HCT116 (cell line): ENCODE data around the gene PCBP3. TPM values are rescaled to one million over a fixed set of nuclear protein-coding genes. Genes with fewer than 3 reads are reported as not detected.
"Not testable (repeated sequence)": the region's sequence is repeated elsewhere in the genome, so short reads cannot be mapped to it uniquely, and the experiment has no call there.

Experiments
- ATAC-seq: fragments of 200-7000 bp; cut with Tn5 transposase; 2 replicates; pipeline ENCODE4 v1.9.1; 2020; ENCODE audit warnings: mild to moderate bottlenecking, moderate library complexity
- BruUV-seq: library from RNA; stranded (reverse); fragments of 400-500 nt; replicated peaks from 2 replicates; lab custom pipeline; 2021; lab: Mats Ljungman, UMichigan
- CTCF ChIA-PET: fragments of 300-600 bp; sonication (Branson Sonifier 250); formaldehyde crosslinking; loops from one replicate; lab custom pipeline; 2021; ENCODE audit warnings: antibody characterized with exemption; lab: Charles Lee
- POLR2A ChIA-PET: fragments of 300-600, 350-600 bp; sonication (Branson Sonifier 250); formaldehyde crosslinking; loops from one replicate; lab custom pipeline; 2021; ENCODE audit warnings: antibody characterized with exemption; lab: Charles Lee
- RAD21 ChIA-PET, 2 experiments: fragments of 300-600 bp; sonication (Branson Sonifier 250); formaldehyde crosslinking; loops; one replicate each; lab custom pipeline; 2023; ENCODE audit warnings: low total read pairs in 2 of 2; ENCODE audit not compliant: uncharacterized antibody in 2 of 2, unreplicated experiment in 2 of 2, low non-redundant PET in 1 of 2; lab: Charles Lee
- DNase-seq: peaks from one replicate; pipeline ENCODE4 v3.0.0-alpha.2; 2010; ENCODE audit warnings: low read depth, low spot score
- H2AFZ ChIP-seq: fragments of 200-600 bp; shearing (Covaris generic), sonication (generic); 2 replicates; pipeline ENCODE4 v1.6.1; 2017; ENCODE audit warnings: low read depth, mixed run types, mixed read lengths, antibody characterized with exemption, low read length; ENCODE audit not compliant: poor library complexity, severe bottlenecking
- H3K27ac ChIP-seq: 2 replicates; pipeline ENCODE4 v1.5.1; 2012; ENCODE audit warnings: low read depth, low read length
- H3K27me3 ChIP-seq: fragments of 200-600 bp; sonication (generic); 2 replicates; pipeline ENCODE4 v1.6.1; 2016; ENCODE audit warnings: mixed run types, low read length, mixed read lengths; ENCODE audit not compliant: insufficient read depth
- H3K36me3 ChIP-seq, 2 experiments: fragments of 200-500 bp in 1 of 2; fragments of 200-600 bp in 1 of 2; sonication (Bioruptor generic) in 1 of 2; sonication (generic) in 1 of 2; 2 replicates each; pipeline versions ENCODE4 v1.5.1 to v1.6.1; 2014 to 2016; ENCODE audit warnings: low read length in 2 of 2, inconsistent platforms in 1 of 2, mixed read lengths in 1 of 2, mixed run types in 1 of 2; ENCODE audit not compliant: insufficient read depth in 2 of 2, control insufficient read depth in 1 of 2
- H3K4me1 ChIP-seq, 2 experiments: fragments of 200-600 bp in 1 of 2; sonication (generic) in 1 of 2; 2 replicates each; pipeline versions ENCODE4 v1.5.1 to v1.6.1; 2012 to 2017; ENCODE audit warnings: low read length in 2 of 2, inconsistent platforms in 1 of 2, mild to moderate bottlenecking in 1 of 2, mixed read lengths in 1 of 2, mixed run types in 1 of 2, moderate library complexity in 1 of 2; ENCODE audit not compliant: insufficient read depth in 2 of 2, control insufficient read depth in 1 of 2
- H3K4me2 ChIP-seq: fragments of 200-600 bp; sonication (generic); 2 replicates; pipeline ENCODE4 v1.6.1; 2017; ENCODE audit warnings: mixed run types, low read length, mixed read lengths
- H3K4me3 ChIP-seq, 2 experiments: fragments of 200-600 bp in 1 of 2; sonication (generic) in 1 of 2; replicated peaks in 1 of 2; 2 replicates each; pipeline ENCODE4 v1.5.1; 2011 to 2016; ENCODE audit warnings: low read length in 2 of 2, control low read depth in 1 of 2, low read depth in 1 of 2, mild to moderate bottlenecking in 1 of 2, mixed read lengths in 1 of 2, mixed run types in 1 of 2
- H3K79me2 ChIP-seq: fragments of 200-600 bp; sonication (generic); 2 replicates; pipeline ENCODE4 v1.6.1; 2017; ENCODE audit warnings: mild to moderate bottlenecking, mixed run types, low read length, moderate library complexity, mixed read lengths; ENCODE audit not compliant: insufficient read depth
- H3K9ac ChIP-seq: fragments of 200-600 bp; sonication (generic); 2 replicates; pipeline ENCODE4 v1.6.1; 2016; ENCODE audit warnings: low read length, mixed read lengths
- H3K9me2 ChIP-seq: fragments of 200-600 bp; sonication (generic), shearing (Covaris generic); 2 replicates; pipeline ENCODE4 v1.6.1; 2017; ENCODE audit warnings: mixed run types, mild to moderate bottlenecking, moderate library complexity; ENCODE audit not compliant: insufficient read depth
- H3K9me3 ChIP-seq, 2 experiments: fragments of 200-500 bp in 1 of 2; fragments of 200-600 bp in 1 of 2; sonication (Bioruptor generic) in 1 of 2; sonication (generic) in 1 of 2; 2 replicates each; pipeline ENCODE4 v1.6.1; 2014 to 2017; ENCODE audit warnings: low read length in 2 of 2, mixed read lengths in 2 of 2, inconsistent platforms in 1 of 2, low read depth in 1 of 2, mild to moderate bottlenecking in 1 of 2, mixed run types in 1 of 2, moderate library complexity in 1 of 2; ENCODE audit not compliant: control insufficient read depth in 1 of 2, insufficient read depth in 1 of 2
- H4K20me1 ChIP-seq: fragments of 200-600 bp; sonication (generic), shearing (Covaris generic); 2 replicates; pipeline ENCODE4 v1.6.1; 2017; ENCODE audit warnings: mixed run types, mild to moderate bottlenecking, moderate library complexity; ENCODE audit not compliant: insufficient read depth
- ATF3 ChIP-seq: IDR thresholded peaks from 2 replicates; pipeline ENCODE4 v1.6.1; 2012
- EZH2 ChIP-seq: fragments of 200-600 bp; sonication (generic); IDR thresholded peaks from 2 replicates; pipeline ENCODE4 v1.6.1; 2017; ENCODE audit warnings: antibody characterized with exemption, mixed run types
- EZH2phosphoT487 ChIP-seq: fragments of 200-600 bp; IDR thresholded peaks from 2 replicates; pipeline ENCODE4 v1.6.1; 2018; ENCODE audit warnings: antibody characterized with exemption, borderline replicate concordance
- JUND ChIP-seq: IDR thresholded peaks from 2 replicates; pipeline ENCODE4 v1.6.1; 2012
- POLR2AphosphoS5 ChIP-seq: IDR thresholded peaks from 2 replicates; pipeline ENCODE4 v1.6.1; 2011; ENCODE audit warnings: mild to moderate bottlenecking, low read depth, low read length, moderate library complexity
- RAD21 ChIP-seq: IDR thresholded peaks from 2 replicates; pipeline ENCODE4 v1.6.1; 2012; ENCODE audit warnings: low read depth, mild to moderate bottlenecking
- SIN3A ChIP-seq: IDR thresholded peaks from 2 replicates; pipeline ENCODE4 v1.6.1; 2012; ENCODE audit warnings: low read depth
- TCF7L2 ChIP-seq: IDR thresholded peaks from 2 replicates; pipeline ENCODE4 v1.7.0; 2011; ENCODE audit warnings: borderline replicate concordance, inconsistent platforms; ENCODE audit not compliant: insufficient read depth, insufficient read length; ENCODE audit errors: extremely low read depth
- ZFX ChIP-seq: fragments of 450-650 bp; IDR thresholded peaks from 2 replicates; pipeline ENCODE4 v1.6.1; 2017
- ZNF274 ChIP-seq: fragments of 200-500 bp; sonication (Bioruptor generic); IDR thresholded peaks from 2 replicates; pipeline ENCODE4 v1.6.1; 2014; ENCODE audit warnings: mild to moderate bottlenecking, low read depth, low read length, inconsistent platforms
- intact Hi-C: fragments of 100-400 bp; cut with micrococcal nuclease; formaldehyde crosslinking; loops from 2 replicates; pipeline ENCODE4 v1.10.0; 2022
- total RNA-seq: library from RNA; stranded (reverse); gene quantifications from one replicate; pipeline ENCODE4 v1.2.1, GENCODE V29; 2021; ENCODE audit not compliant: unreplicated experiment
- TF ChIP-seq, protein P1 (sequence below): IDR thresholded peaks from 2 replicates; pipeline ENCODE4 v1.6.1; 2012
- TF ChIP-seq, protein P2 (sequence below): IDR thresholded peaks from 2 replicates; pipeline ENCODE4 v1.6.1; 2011; ENCODE audit warnings: mild to moderate bottlenecking, low read length, moderate library complexity; ENCODE audit not compliant: insufficient replicate concordance; ENCODE audit errors: extremely low read depth
- TF ChIP-seq, protein P3 (sequence below), 3 experiments: fragments of 200-600 bp in 1 of 3; sonication (generic) in 1 of 3; IDR thresholded peaks in 2 of 3; conservative IDR thresholded peaks in 1 of 3; 2 replicates each; pipeline ENCODE4 v1.5.1; 2012 to 2017; ENCODE audit warnings: low read depth in 2 of 3, low read length in 2 of 3, antibody characterized with exemption in 1 of 3, borderline replicate concordance in 1 of 3, control low read depth in 1 of 3, mild to moderate bottlenecking in 1 of 3, mixed read lengths in 1 of 3, mixed run types in 1 of 3, moderate library complexity in 1 of 3; ENCODE audit not compliant: insufficient read depth in 1 of 3

The PCBP3 gene
- total RNA-seq, 1 experiment from 2014 or later, result 3.1 TPM

DNA sequence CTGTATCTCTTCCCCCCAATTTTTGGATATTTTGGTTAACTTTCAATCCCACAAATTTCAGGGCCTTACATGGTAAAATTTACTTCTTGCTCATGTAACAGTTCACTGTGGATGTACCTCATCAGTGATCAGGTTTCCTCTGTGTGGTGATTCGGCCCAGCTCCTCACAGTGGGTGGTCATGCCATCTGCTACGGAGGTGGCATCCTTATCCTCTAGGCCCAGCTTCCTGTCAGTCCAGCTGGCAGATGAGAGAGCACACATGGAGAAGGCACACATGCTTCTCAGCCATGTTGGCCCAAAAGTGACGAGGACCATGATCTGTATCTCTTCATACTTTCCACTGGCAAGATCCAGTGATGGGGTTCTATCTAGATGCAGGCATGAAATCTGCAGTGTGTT lies 27.2 kb downstream of the PCBP3 start:
- Histone ChIP-seq H3K27me3 (peaks cover 17% of the 10 kb centered on the region; the same call in 1 of the 2 replicates), H3K27ac (no peak overlapping the region), H3K4me3 (no peak overlapping the region), H3K9me2 (no peaks in the 10 kb centered on the region), H4K20me1 (no peaks in the 10 kb centered on the region), H3K9me3 (0 out of 4 replicates have a peak, but pooled peaks cover 0 to under 1% of the 10 kb centered on the region in 2 experiments), H3K36me3 (no peaks in the 10 kb centered on the region), H2AFZ (no peak overlapping the region), H3K4me1 (no peaks in the 10 kb centered on the region), H3K79me2 (no peaks in the 10 kb centered on the region), H3K4me2 (no peak overlapping the region), H3K9ac (no peak overlapping the region)
- no peak for ATAC-seq
- TF ChIP-seq, protein P1, sequence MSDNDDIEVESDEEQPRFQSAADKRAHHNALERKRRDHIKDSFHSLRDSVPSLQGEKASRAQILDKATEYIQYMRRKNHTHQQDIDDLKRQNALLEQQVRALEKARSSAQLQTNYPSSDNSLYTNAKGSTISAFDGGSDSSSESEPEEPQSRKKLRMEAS, result no peak
- TF ChIP-seq EZH2 (no peak), RAD21 (no peak), EZH2phosphoT487 (no peak), JUND (no peak), POLR2AphosphoS5 (no peak), ATF3 (no peak), ZNF274 (no peak), SIN3A (no peak), ZFX (no peak), TCF7L2 (no peak)
- TF ChIP-seq, protein P2, sequence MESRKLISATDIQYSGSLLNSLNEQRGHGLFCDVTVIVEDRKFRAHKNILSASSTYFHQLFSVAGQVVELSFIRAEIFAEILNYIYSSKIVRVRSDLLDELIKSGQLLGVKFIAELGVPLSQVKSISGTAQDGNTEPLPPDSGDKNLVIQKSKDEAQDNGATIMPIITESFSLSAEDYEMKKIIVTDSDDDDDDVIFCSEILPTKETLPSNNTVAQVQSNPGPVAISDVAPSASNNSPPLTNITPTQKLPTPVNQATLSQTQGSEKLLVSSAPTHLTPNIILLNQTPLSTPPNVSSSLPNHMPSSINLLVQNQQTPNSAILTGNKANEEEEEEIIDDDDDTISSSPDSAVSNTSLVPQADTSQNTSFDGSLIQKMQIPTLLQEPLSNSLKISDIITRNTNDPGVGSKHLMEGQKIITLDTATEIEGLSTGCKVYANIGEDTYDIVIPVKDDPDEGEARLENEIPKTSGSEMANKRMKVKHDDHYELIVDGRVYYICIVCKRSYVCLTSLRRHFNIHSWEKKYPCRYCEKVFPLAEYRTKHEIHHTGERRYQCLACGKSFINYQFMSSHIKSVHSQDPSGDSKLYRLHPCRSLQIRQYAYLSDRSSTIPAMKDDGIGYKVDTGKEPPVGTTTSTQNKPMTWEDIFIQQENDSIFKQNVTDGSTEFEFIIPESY, result no peak
- TF ChIP-seq, protein P3, sequence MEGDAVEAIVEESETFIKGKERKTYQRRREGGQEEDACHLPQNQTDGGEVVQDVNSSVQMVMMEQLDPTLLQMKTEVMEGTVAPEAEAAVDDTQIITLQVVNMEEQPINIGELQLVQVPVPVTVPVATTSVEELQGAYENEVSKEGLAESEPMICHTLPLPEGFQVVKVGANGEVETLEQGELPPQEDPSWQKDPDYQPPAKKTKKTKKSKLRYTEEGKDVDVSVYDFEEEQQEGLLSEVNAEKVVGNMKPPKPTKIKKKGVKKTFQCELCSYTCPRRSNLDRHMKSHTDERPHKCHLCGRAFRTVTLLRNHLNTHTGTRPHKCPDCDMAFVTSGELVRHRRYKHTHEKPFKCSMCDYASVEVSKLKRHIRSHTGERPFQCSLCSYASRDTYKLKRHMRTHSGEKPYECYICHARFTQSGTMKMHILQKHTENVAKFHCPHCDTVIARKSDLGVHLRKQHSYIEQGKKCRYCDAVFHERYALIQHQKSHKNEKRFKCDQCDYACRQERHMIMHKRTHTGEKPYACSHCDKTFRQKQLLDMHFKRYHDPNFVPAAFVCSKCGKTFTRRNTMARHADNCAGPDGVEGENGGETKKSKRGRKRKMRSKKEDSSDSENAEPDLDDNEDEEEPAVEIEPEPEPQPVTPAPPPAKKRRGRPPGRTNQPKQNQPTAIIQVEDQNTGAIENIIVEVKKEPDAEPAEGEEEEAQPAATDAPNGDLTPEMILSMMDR (IDR thresholded peaks at IDR 0.05 in 2 of 3, conservative IDR thresholded peaks at IDR 0.05 in 1 of 3; ENCODE audit: borderline replicate concordance in 1 of 3, insufficient read depth in 1 of 3, low read depth in 2 of 3, low read length in 2 of 3), result no peak
- DNase-seq, result no peak
- RAD21 ChIA-PET, result no interaction called here
- no TSS peak for BruUV-seq
- POLR2A ChIA-PET, result no interaction called here
- CTCF ChIA-PET, result no interaction called here
- intact Hi-C loops, result no loop called here

- H3K4me3 ChIP-seq, RAD21 ChIA-PET, H3K79me2 ChIP-seq, H3K9me3 ChIP-seq, ATAC-seq, H2AFZ ChIP-seq, H3K9me2 ChIP-seq, H4K20me1 ChIP-seq, DNase-seq, H3K36me3 ChIP-seq, H3K4me1 ChIP-seq, H3K27ac ChIP-seq, POLR2A ChIA-PET, BruUV-seq, intact Hi-C loops, H3K9ac ChIP-seq, CTCF ChIA-PET, H3K4me2 ChIP-seq: not testable (repeated sequence)
- peaks cover 18% of the 10 kb centered on the region for H3K27me3 ChIP-seq
These were observed 35.3 kb downstream of the PCBP3 start for GRCh38 chr21:45678790-45679189.
